GM23248 (cell line): ENCODE data around the gene ZNF581. TPM values are rescaled to one million over a fixed set of nuclear protein-coding genes. Genes with fewer than 3 reads are reported as not detected.

ENCODE experiments used
- DNase-seq: peaks from one replicate; pipeline ENCODE4 v3.0.0-alpha.2; 2015
- H2AFZ ChIP-seq: fragments of 200-600 bp; sonication (generic); 2 replicates; pipeline ENCODE4 v1.6.1; 2016; ENCODE audit warnings: antibody characterized with exemption
- H3F3A ChIP-seq: fragments of 200-600 bp; sonication (generic); 2 replicates; pipeline ENCODE4 v1.6.1; 2016; ENCODE audit warnings: mild to moderate bottlenecking, antibody characterized with exemption, mixed run types; ENCODE audit not compliant: insufficient read depth
- H3K27ac ChIP-seq: fragments of 200-600 bp; sonication (generic); 2 replicates; pipeline ENCODE4 v1.5.1; 2016; ENCODE audit warnings: mild to moderate bottlenecking
- H3K27me3 ChIP-seq: fragments of 200-600 bp; sonication (generic); replicated peaks from 2 replicates; pipeline ENCODE4 v1.6.1; 2016; ENCODE audit warnings: mild to moderate bottlenecking; ENCODE audit not compliant: insufficient read depth
- H3K36me3 ChIP-seq: fragments of 200-600 bp; sonication (generic); 2 replicates; pipeline ENCODE4 v1.6.1; 2016; ENCODE audit warnings: low read depth, mild to moderate bottlenecking
- H3K4me1 ChIP-seq: fragments of 200-600 bp; sonication (generic); 2 replicates; pipeline ENCODE4 v1.6.1; 2016; ENCODE audit warnings: mild to moderate bottlenecking; ENCODE audit not compliant: insufficient read depth
- H3K4me2 ChIP-seq: fragments of 200-600 bp; sonication (generic); one replicate; pipeline ENCODE4 v1.6.1; 2016; ENCODE audit warnings: mild to moderate bottlenecking; ENCODE audit not compliant: unreplicated experiment
- H3K4me3 ChIP-seq: fragments of 200-600 bp; sonication (generic); 2 replicates; pipeline ENCODE4 v1.5.1; 2016; ENCODE audit warnings: mild to moderate bottlenecking
- H3K79me2 ChIP-seq: fragments of 200-600 bp; sonication (generic); 2 replicates; pipeline ENCODE4 v1.6.1; 2016; ENCODE audit warnings: mild to moderate bottlenecking; ENCODE audit not compliant: insufficient read depth
- H3K9ac ChIP-seq: fragments of 200-600 bp; sonication (generic); 2 replicates; pipeline ENCODE4 v1.6.1; 2016; ENCODE audit warnings: mild to moderate bottlenecking
- H3K9me2 ChIP-seq: fragments of 200-600 bp; sonication (generic); 2 replicates; pipeline ENCODE4 v1.6.1; 2016; ENCODE audit warnings: mixed run types, mild to moderate bottlenecking, moderate library complexity; ENCODE audit not compliant: insufficient read depth
- H3K9me3 ChIP-seq: fragments of 200-600 bp; sonication (generic); one replicate; pipeline ENCODE4 v1.6.1; 2017; ENCODE audit warnings: low read depth
- H4K20me1 ChIP-seq: fragments of 200-600 bp; sonication (generic); 2 replicates; pipeline ENCODE4 v1.6.0; 2016; ENCODE audit not compliant: insufficient read depth
- EZH2 ChIP-seq: fragments of 200-600 bp; sonication (generic); IDR thresholded peaks from 2 replicates; pipeline ENCODE4 v1.6.1; 2018; ENCODE audit warnings: antibody characterized with exemption, mild to moderate bottlenecking; ENCODE audit not compliant: insufficient read depth, poor library complexity, severe bottlenecking
- EZH2phosphoT487 ChIP-seq: fragments of 200-600 bp; sonication (generic); IDR thresholded peaks from 2 replicates; pipeline ENCODE4 v1.6.1; 2018; ENCODE audit warnings: antibody characterized with exemption, moderate library complexity, mild to moderate bottlenecking, low read depth; ENCODE audit not compliant: insufficient read depth
- WGBS, 2 experiments: methylation state at CpG; one replicate each; pipeline ENCODE4 v1.1.6; 2015 to 2017; ENCODE audit warnings: low lambda C conversion rate in 2 of 2, low coverage in 1 of 2; ENCODE audit errors: missing lambda C conversion rate in 2 of 2; 5-methylcytosine and 5-hydroxymethylcytosine counted together
- in situ Hi-C: fragments of 300-500 bp; cut with MboI; formaldehyde crosslinking; loops from 2 replicates; pipeline ENCODE4 v1.15.0; 2020
- polyA plus RNA-seq: library from polyadenylated mRNA; unstranded; fragments of >200 nt; fragmentation: Nextera tagmentation; extraction: Ambion mirVana; gene quantifications from 2 replicates; pipeline ENCODE4 v1.2.1, GENCODE V29; 2016
- total RNA-seq: library from RNA; depleted of rRNA; stranded (reverse); fragments of >200 nt; shearing (Covaris generic); gene quantifications from 2 replicates; pipeline ENCODE4 v1.2.3, GENCODE V29; 2014

The ZNF581 gene
- total and polyA plus RNA-seq, 2 experiments from 2014 or later: 12.1 to 17.6 TPM

DNA sequence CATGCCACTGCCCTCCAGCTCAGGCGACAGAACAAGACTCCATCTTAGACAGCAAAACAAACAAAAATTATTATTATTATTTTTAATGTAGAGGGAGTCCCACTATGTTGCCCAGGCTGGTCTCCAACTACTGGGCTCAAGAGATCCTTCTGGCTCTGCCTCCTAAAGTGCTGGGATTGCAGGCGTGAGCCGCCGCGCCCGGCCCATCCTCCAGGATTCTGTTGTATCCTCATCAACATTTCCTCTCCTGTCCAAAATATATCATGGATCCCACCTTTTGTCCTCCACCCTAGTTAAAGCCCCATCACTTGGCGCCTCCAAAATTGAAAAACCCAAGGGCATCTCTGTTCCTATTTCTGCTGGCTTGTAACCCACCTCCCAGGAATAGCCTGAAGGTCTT, 20.3 kb upstream of the ZNF581 start:
- no peak overlapping the region for H2AFZ ChIP-seq
- peaks cover 13% of the 10 kb centered on the region; the same call in 1 of the 2 replicates for H3F3A ChIP-seq
- H3K4me2 ChIP-seq: no peak overlapping the region
- H3K4me3 ChIP-seq: no peak overlapping the region
- no peak overlapping the region for H3K27ac ChIP-seq
- WGBS, 2 experiments: 97 to 98% methylated on average over 7 of the region's 7 CpGs
- no peak overlapping the region for H3K9ac ChIP-seq
- H3K79me2 ChIP-seq: 0 out of 2 replicates have a peak, but pooled peaks cover 8% of the 10 kb centered on the region
- no peaks in the 10 kb centered on the region for H4K20me1 ChIP-seq
- H3K27me3 ChIP-seq: no peaks in the 10 kb centered on the region
- H3K9me3 ChIP-seq: no peaks in the 10 kb centered on the region
- no peaks in the 10 kb centered on the region for H3K36me3 ChIP-seq
- H3K4me1 ChIP-seq: no peaks in the 10 kb centered on the region
- H3K9me2 ChIP-seq: no peaks in the 10 kb centered on the region
- TF ChIP-seq EZH2 (no peak), EZH2phosphoT487 (no peak)
- no peak for DNase-seq
- in situ Hi-C loops: no loop called here

DNA sequence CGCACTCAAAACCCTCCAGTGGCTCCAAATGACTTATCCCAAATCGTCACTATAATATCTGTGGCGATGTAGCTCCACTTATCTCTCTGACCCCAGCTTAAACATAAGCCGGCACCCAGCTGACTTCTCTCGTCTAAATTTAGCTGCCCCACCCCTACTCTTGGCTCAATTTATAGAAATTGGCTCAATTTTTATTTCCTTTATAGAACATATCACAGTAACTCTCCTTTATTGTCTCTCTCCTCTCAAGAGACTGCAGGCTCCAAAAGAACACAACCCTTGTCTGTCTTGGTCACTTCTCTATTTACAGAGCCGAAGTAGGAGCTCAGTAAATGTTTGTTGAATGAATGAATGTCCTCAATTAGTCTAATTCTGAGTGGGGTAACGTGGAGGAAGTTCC, 19.9 kb upstream of the ZNF581 start:
- Histone ChIP-seq H3K9me3 (no peaks in the 10 kb centered on the region), H3K4me2 (peak overlapping the region; percentile 5), H3K4me3 (peak overlapping the region; percentile 80; the same call in 1 of the 2 replicates), H2AFZ (no peak overlapping the region), H3K9me2 (no peaks in the 10 kb centered on the region), H3K4me1 (no peaks in the 10 kb centered on the region), H3F3A (peaks cover 13% of the 10 kb centered on the region; the same call in 1 of the 2 replicates), H4K20me1 (no peaks in the 10 kb centered on the region), H3K27ac (no peak overlapping the region), H3K79me2 (0 out of 2 replicates have a peak, but pooled peaks cover 8% of the 10 kb centered on the region), H3K27me3 (no peaks in the 10 kb centered on the region), H3K36me3 (no peaks in the 10 kb centered on the region), H3K9ac (no peak overlapping the region)
- no peak for DNase-seq
- in situ Hi-C loops: no loop called here
- TF ChIP-seq EZH2phosphoT487 (no peak), EZH2 (no peak)
- 69 to 73% methylated on average over 7 of the region's 7 CpGs for WGBS, 2 experiments

DNA sequence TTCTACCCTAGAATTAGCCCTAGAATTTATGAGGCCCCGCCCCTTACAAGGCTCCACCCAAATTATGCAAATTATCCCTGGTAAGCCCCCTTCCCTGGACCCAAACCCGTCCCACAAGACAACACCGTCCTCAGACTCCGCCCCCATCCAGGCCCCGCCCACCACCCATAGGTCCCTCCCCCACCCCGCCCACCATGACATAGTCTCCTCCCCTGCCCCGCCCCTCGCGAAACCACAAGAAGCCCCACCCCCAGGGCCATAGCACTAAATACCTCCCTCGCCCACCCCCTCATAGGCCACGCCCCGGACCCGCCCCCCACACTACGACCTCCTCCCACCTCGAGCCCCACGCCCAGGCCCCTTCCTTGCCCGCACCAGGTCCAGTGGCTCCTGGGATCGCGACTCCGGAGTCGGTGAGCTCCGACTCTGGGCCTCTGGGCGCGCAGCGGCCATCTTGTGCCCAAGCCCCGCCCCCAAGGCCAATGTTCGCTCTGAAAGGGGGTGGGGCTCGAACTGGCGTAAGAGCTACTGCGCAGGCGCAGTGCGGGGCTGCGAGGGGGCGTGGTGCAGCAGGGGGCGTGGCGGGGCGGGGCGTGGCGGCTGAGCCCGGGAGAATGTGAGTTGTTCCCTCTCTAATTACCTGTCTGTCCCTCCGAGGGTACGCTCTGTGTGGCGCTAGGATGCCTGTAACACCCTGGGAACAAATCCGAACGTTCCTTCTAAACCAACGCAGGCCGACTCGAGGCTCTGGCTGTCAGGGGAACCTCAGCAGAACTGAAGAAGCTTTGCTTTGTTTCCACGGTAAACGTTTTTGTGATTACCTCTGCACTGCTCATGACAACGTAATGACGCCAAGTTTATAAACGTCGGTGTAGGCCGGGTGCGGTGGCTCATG, 19.1 kb upstream of the ZNF581 start, which contains the start of gene ZNF784:
Gene ZNF784, minus strand, starts transcription at position 458 of the 895 bp plus-strand sequence. Its CDS starts 5 bp downstream, at position 453.
- no peaks in the 10 kb centered on the region for H3K9me2 ChIP-seq
- TF ChIP-seq EZH2phosphoT487 (no peak), EZH2 (no peak)
- peaks cover 10% of the 10 kb centered on the region; the same call in 1 of the 2 replicates for H3F3A ChIP-seq
- no peaks in the 10 kb centered on the region for H3K4me1 ChIP-seq
- no peaks in the 10 kb centered on the region for H3K27me3 ChIP-seq
- no peaks in the 10 kb centered on the region for H3K36me3 ChIP-seq
- H3K4me3 ChIP-seq: peak within 1 kb of the TSS; percentile 80
- in situ Hi-C loops: loop anchor here (25.0 kb wide), 1 partner anchor 487 kb away; the partner anchor contains the start of gene TNNT1
- WGBS, 2 experiments: 2 to 3% methylated on average over 46 to 56 of the region's 56 CpGs
- H3K79me2 ChIP-seq: 0 out of 2 replicates have a peak, but pooled peaks cover 8% of the 10 kb centered on the region
- H3K9ac ChIP-seq: peak within 1 kb of the TSS; percentile 88
- H4K20me1 ChIP-seq: no peaks in the 10 kb centered on the region
- peak within 1 kb of the TSS; percentile 86 for H3K27ac ChIP-seq
- H3K4me2 ChIP-seq: peak within 1 kb of the TSS; percentile 86
- peak within 1 kb of the TSS; percentile 88 for H2AFZ ChIP-seq
- no peaks in the 10 kb centered on the region for H3K9me3 ChIP-seq
- DNase-seq: peak; percentile 99

DNA sequence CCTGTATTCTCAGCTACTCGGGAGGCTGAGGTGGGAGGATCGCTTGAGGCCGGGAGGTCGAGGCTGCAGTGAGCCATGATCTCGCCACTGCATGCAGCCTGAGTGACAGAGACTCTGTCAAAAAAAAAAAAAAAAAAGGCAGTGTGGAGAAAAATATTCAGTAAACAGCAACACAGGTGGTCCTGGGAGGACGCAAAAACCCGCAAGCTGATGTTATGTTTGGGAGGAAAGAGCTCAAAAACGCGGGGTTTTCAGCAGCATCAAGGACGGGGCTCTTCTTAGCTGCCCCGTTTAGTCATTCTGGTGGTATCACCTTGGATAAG, 18.5 kb upstream of the ZNF581 start:
- in situ Hi-C loops: loop anchor here (25.0 kb wide), 1 partner anchor 488 kb away; the partner anchor contains the start of gene TNNT1
- 40 to 45% methylated on average over 11 of the region's 11 CpGs for WGBS, 2 experiments
- peak overlapping the region; percentile 88 for H3K9ac ChIP-seq

More for the DNA sequence above, 18.5 kb upstream of the ZNF581 start:
- DNase-seq: no peak
- Histone ChIP-seq H3K4me2 (peak overlapping the region; percentile 86), H3K79me2 (0 out of 2 replicates have a peak, but pooled peaks cover 8% of the 10 kb centered on the region), H3K9me2 (no peaks in the 10 kb centered on the region), H2AFZ (peak overlapping the region; percentile 88), H3K4me3 (peak overlapping the region; percentile 80), H3K36me3 (no peaks in the 10 kb centered on the region), H3F3A (peaks cover 5% of the 10 kb centered on the region; the same call in 1 of the 2 replicates), H4K20me1 (no peaks in the 10 kb centered on the region), H3K27me3 (no peaks in the 10 kb centered on the region), H3K9me3 (no peaks in the 10 kb centered on the region), H3K4me1 (no peaks in the 10 kb centered on the region), H3K27ac (peak overlapping the region; percentile 86)
- TF ChIP-seq EZH2: no peak
- TF ChIP-seq EZH2phosphoT487: no peak
